IPS-18a (cell line): Measurements from ENCODE around the gene SURF2.
"Not testable (repeated sequence)": the region's sequence is repeated elsewhere in the genome, so short reads cannot be mapped to it uniquely, and the experiment has no call there.

Source experiments
- H3K27ac ChIP-seq: one replicate; pipeline ENCODE4 v1.5.1; 2013; ENCODE audit warnings: low read length
- H3K27me3 ChIP-seq: one replicate; pipeline ENCODE4 v1.6.1; 2013; ENCODE audit warnings: mild to moderate bottlenecking, low read length; ENCODE audit not compliant: control insufficient read depth, insufficient read depth
- H3K36me3 ChIP-seq: one replicate; pipeline ENCODE4 v1.6.1; 2013; ENCODE audit warnings: low read depth, low read length; ENCODE audit not compliant: control insufficient read depth
- H3K4me1 ChIP-seq: one replicate; pipeline ENCODE4 v1.6.1; 2013; ENCODE audit warnings: low read depth, low read length; ENCODE audit not compliant: control insufficient read depth
- H3K4me3 ChIP-seq: one replicate; pipeline ENCODE4 v1.5.1; 2013; ENCODE audit warnings: low read length
- H3K9ac ChIP-seq: one replicate; pipeline ENCODE4 v1.6.1; 2013; ENCODE audit warnings: mild to moderate bottlenecking, low read length, moderate library complexity
- H3K9me3 ChIP-seq: one replicate; pipeline ENCODE4 v1.6.1; 2013; ENCODE audit warnings: low read depth, low read length; ENCODE audit not compliant: control insufficient read depth

The SURF2 gene

GRCh38 chr9:133327834-133328484, 28.4 kb upstream of the SURF2 start:
- Histone ChIP-seq H3K36me3 (peaks cover 26% of the 10 kb centered on the region), H3K4me3 (no peak overlapping the region), H3K9ac (no peak overlapping the region), H3K9me3 (peaks cover 10% of the 10 kb centered on the region), H3K4me1 (no peaks in the 10 kb centered on the region), H3K27me3 (no peaks in the 10 kb centered on the region), H3K27ac (no peak overlapping the region)

- peaks cover 42% of the 10 kb centered on the region for H3K36me3 ChIP-seq
- not testable (repeated sequence) for H3K4me3 ChIP-seq, H3K27ac ChIP-seq, H3K9ac ChIP-seq, H3K27me3 ChIP-seq, H3K4me1 ChIP-seq, H3K9me3 ChIP-seq
Observed at GRCh38 chr9:133329306-133330156, 26.8 kb upstream of the SURF2 start.

- Histone ChIP-seq H3K36me3 (peaks cover 42% of the 10 kb centered on the region), H3K27me3 (no peaks in the 10 kb centered on the region), H3K4me1 (no peaks in the 10 kb centered on the region), H3K4me3 (no peak overlapping the region), H3K9ac (no peak overlapping the region), H3K9me3 (no peaks in the 10 kb centered on the region), H3K27ac (no peak overlapping the region)
Observed at GRCh38 chr9:133331221-133331620, 25.1 kb upstream of the SURF2 start.

- H3K27me3 ChIP-seq: no peaks in the 10 kb centered on the region
- no peak overlapping the region for H3K9ac ChIP-seq
- no peaks in the 10 kb centered on the region for H3K9me3 ChIP-seq
- peaks cover 3% of the 10 kb centered on the region for H3K4me1 ChIP-seq
- H3K27ac ChIP-seq: no peak overlapping the region
- no peak overlapping the region for H3K4me3 ChIP-seq
- peaks cover 42% of the 10 kb centered on the region for H3K36me3 ChIP-seq
Observed at GRCh38 chr9:133331641-133332380, 24.5 kb upstream of the SURF2 start.

- H3K4me1 ChIP-seq: peaks cover 3% of the 10 kb centered on the region
- H3K27me3 ChIP-seq: no peaks in the 10 kb centered on the region
- H3K27ac ChIP-seq: no peak overlapping the region
- no peak overlapping the region for H3K9ac ChIP-seq
- no peak overlapping the region for H3K4me3 ChIP-seq
- H3K9me3 ChIP-seq: no peaks in the 10 kb centered on the region
- H3K36me3 ChIP-seq: peaks cover 42% of the 10 kb centered on the region
Observed at GRCh38 chr9:133332381-133332730, 24.0 kb upstream of the SURF2 start.

GRCh38 chr9:133333011-133333410, 23.3 kb upstream of the SURF2 start:
- no peak overlapping the region for H3K27ac ChIP-seq
- H3K4me3 ChIP-seq: no peak overlapping the region
- no peak overlapping the region for H3K9ac ChIP-seq
- H3K36me3 ChIP-seq: peaks cover 42% of the 10 kb centered on the region
- no peaks in the 10 kb centered on the region for H3K27me3 ChIP-seq
- H3K9me3 ChIP-seq: no peaks in the 10 kb centered on the region
- H3K4me1 ChIP-seq: peaks cover 3% of the 10 kb centered on the region

- Histone ChIP-seq H3K27me3 (no peaks in the 10 kb centered on the region), H3K4me1 (peaks cover 3% of the 10 kb centered on the region), H3K27ac (no peak overlapping the region), H3K4me3 (no peak overlapping the region), H3K9ac (no peak overlapping the region), H3K9me3 (no peaks in the 10 kb centered on the region), H3K36me3 (peaks cover 42% of the 10 kb centered on the region)
Observed at GRCh38 chr9:133333566-133333965, 22.8 kb upstream of the SURF2 start.

- Histone ChIP-seq H3K27me3 (no peaks in the 10 kb centered on the region), H3K9me3 (no peaks in the 10 kb centered on the region), H3K4me3 (peak overlapping the region; percentile 96), H3K4me1 (peaks cover 3% of the 10 kb centered on the region), H3K27ac (no peak overlapping the region), H3K36me3 (peaks cover 46% of the 10 kb centered on the region), H3K9ac (no peak overlapping the region)
Observed at GRCh38 chr9:133334161-133334560, 22.2 kb upstream of the SURF2 start.

GRCh38 chr9:133334888-133335287, 21.5 kb upstream of the SURF2 start:
- not testable (repeated sequence) for H3K27ac ChIP-seq, H3K27me3 ChIP-seq, H3K9me3 ChIP-seq, H3K4me1 ChIP-seq
- peak overlapping the region; percentile 94 for H3K9ac ChIP-seq
- H3K4me3 ChIP-seq: peak overlapping the region; percentile 96
- peaks cover 53% of the 10 kb centered on the region for H3K36me3 ChIP-seq

GRCh38 chr9:133335924-133336811, 20.2 kb upstream of the SURF2 start, which contains the start of gene SURF6:
Gene SURF6, minus strand, starts transcription at chr9:133336188. Its CDS starts 56 bp downstream, at chr9:133336132.
- H3K27ac ChIP-seq: peak within 1 kb of the TSS; percentile 94
- no peaks in the 10 kb centered on the region for H3K27me3 ChIP-seq
- H3K9ac ChIP-seq: peak within 1 kb of the TSS; percentile 94
- peaks cover 3% of the 10 kb centered on the region for H3K4me1 ChIP-seq
- H3K9me3 ChIP-seq: no peaks in the 10 kb centered on the region
- peak within 1 kb of the TSS; percentile 96 for H3K4me3 ChIP-seq
- H3K36me3 ChIP-seq: peaks cover 54% of the 10 kb centered on the region

- Histone ChIP-seq H3K4me3 (no peak overlapping the region), H3K27me3 (no peaks in the 10 kb centered on the region), H3K9ac (no peak overlapping the region), H3K36me3 (peaks cover 48% of the 10 kb centered on the region), H3K4me1 (peaks cover 3% of the 10 kb centered on the region), H3K9me3 (no peaks in the 10 kb centered on the region), H3K27ac (no peak overlapping the region)
Observed at GRCh38 chr9:133339641-133340040, 16.7 kb upstream of the SURF2 start.
